PFSK-1 (cell line): ENCODE measurements around the gene MYO1A.

Experiments
- FOXP2 ChIP-seq: optimal IDR thresholded peaks from 2 replicates; pipeline ENCODE3; 2011; ENCODE audit warnings: borderline replicate concordance, control low read depth, inconsistent platforms; ENCODE audit not compliant: insufficient read depth; ENCODE audit errors: extremely low read length, extremely low read depth
- POLR2AphosphoS5 ChIP-seq: IDR thresholded peaks from 2 replicates; pipeline ENCODE4 v1.6.1; 2012; ENCODE audit warnings: low read depth, mild to moderate bottlenecking, control low read depth, low read length, moderate library complexity
- REST ChIP-seq, 2 experiments: IDR thresholded peaks; 2 replicates each; pipeline versions ENCODE4 v1.6.1 to v1.8.0; 2011 to 2012; ENCODE audit warnings: low read depth in 2 of 2, low read length in 2 of 2, control low read depth in 1 of 2, inconsistent platforms in 1 of 2, mild to moderate bottlenecking in 1 of 2, moderate library complexity in 1 of 2; ENCODE audit not compliant: insufficient read depth in 1 of 2
- SIN3A ChIP-seq: IDR thresholded peaks from 2 replicates; pipeline ENCODE4 v1.6.1; 2012; ENCODE audit warnings: mild to moderate bottlenecking, low read length, moderate library complexity, borderline replicate concordance; ENCODE audit not compliant: insufficient read depth
- TAF1 ChIP-seq: IDR thresholded peaks from 2 replicates; pipeline ENCODE4 v1.6.1; 2012; ENCODE audit warnings: low read length, control low read depth, borderline replicate concordance; ENCODE audit not compliant: insufficient read depth

MYO1A gene

GRCh38 chr12:57001448-57001906, 48.5 kb downstream of the MYO1A start:
- no peak for TF ChIP-seq SIN3A
- TF ChIP-seq REST (IDR thresholded peaks at IDR 0.05; ENCODE audit: insufficient read depth in 1 of 2, low read depth in 2 of 2, low read length in 2 of 2) = no peak
- no peak for TF ChIP-seq TAF1
- no peak for TF ChIP-seq POLR2AphosphoS5
- no peak for TF ChIP-seq FOXP2

GRCh38 chr12:57000393-57000792, 49.5 kb downstream of the MYO1A start:
- TF ChIP-seq TAF1 = no peak
- no peak for TF ChIP-seq REST (IDR thresholded peaks at IDR 0.05; ENCODE audit: insufficient read depth in 1 of 2, low read depth in 2 of 2, low read length in 2 of 2)
- no peak for TF ChIP-seq FOXP2
- TF ChIP-seq SIN3A = no peak
- TF ChIP-seq POLR2AphosphoS5 = no peak

- TF ChIP-seq REST (IDR thresholded peaks at IDR 0.05; ENCODE audit: insufficient read depth in 1 of 2, low read depth in 2 of 2, low read length in 2 of 2) = no peak
- TF ChIP-seq POLR2AphosphoS5 = no peak
- TF ChIP-seq SIN3A = no peak
- TF ChIP-seq TAF1 = no peak
- TF ChIP-seq FOXP2 = no peak
Observed at GRCh38 chr12:56999456-56999855, 50.5 kb downstream of the MYO1A start.

- TF ChIP-seq POLR2AphosphoS5 (no peak), TAF1 (no peak), SIN3A (no peak), FOXP2 (no peak), REST (IDR thresholded peaks at IDR 0.05; ENCODE audit: insufficient read depth in 1 of 2, low read depth in 2 of 2, low read length in 2 of 2) (no peak)
Observed at GRCh38 chr12:56998981-56999380, 50.9 kb downstream of the MYO1A start.

GRCh38 chr12:56998316-56998715, 51.6 kb downstream of the MYO1A start:
- TF ChIP-seq TAF1 (no peak), SIN3A (no peak), FOXP2 (no peak), REST (IDR thresholded peaks at IDR 0.05; ENCODE audit: insufficient read depth in 1 of 2, low read depth in 2 of 2, low read length in 2 of 2) (no peak), POLR2AphosphoS5 (no peak)
